HepG2 (cell line): ENCODE results near the gene C4BPA. TPM values are rescaled to one million over a fixed set of nuclear protein-coding genes. Genes with fewer than 3 reads are reported as not detected.
A peak's percentile ranks its signal among the peaks of the same experiment; 100 is the strongest.

Experiments used
- ARNTL ChIP-seq: sonication (generic); formaldehyde crosslinking; IDR thresholded peaks from 2 replicates; pipeline ENCODE4 v1.4.0; 2020; ENCODE audit warnings: mild to moderate bottlenecking, missing genetic modification reagents
- CCDC6 ChIP-seq: sonication (generic); formaldehyde crosslinking; IDR thresholded peaks from 2 replicates; pipeline ENCODE4 v1.8.1; 2022; ENCODE audit warnings: mild to moderate bottlenecking, missing genetic modification reagents, moderate library complexity
- HOXA7 ChIP-seq: sonication (generic); formaldehyde crosslinking; IDR thresholded peaks from 2 replicates; pipeline ENCODE4 v1.8.1; 2022; ENCODE audit warnings: mild to moderate bottlenecking, missing genetic modification reagents, moderate library complexity
- MEIS2 ChIP-seq: sonication (generic); formaldehyde crosslinking; IDR thresholded peaks from 2 replicates; pipeline ENCODE4 v1.9.0; 2021; ENCODE audit warnings: mild to moderate bottlenecking, missing genetic modification reagents
- PHF21A ChIP-seq: sonication (generic); formaldehyde crosslinking; IDR thresholded peaks from 2 replicates; pipeline ENCODE4 v1.5.0; 2020; ENCODE audit warnings: mild to moderate bottlenecking, missing genetic modification reagents
- POLR2AphosphoS2 ChIP-seq: IDR thresholded peaks from 2 replicates; pipeline ENCODE4 v1.6.1; 2011; ENCODE audit warnings: low read depth, low read length, improper control_type of control experiment
- SIX4 ChIP-seq: sonication (generic); formaldehyde crosslinking; IDR thresholded peaks from 2 replicates; pipeline ENCODE4 v1.4.0; 2020; ENCODE audit warnings: missing genetic modification reagents
- STAT5B ChIP-seq: sonication (generic); formaldehyde crosslinking; IDR thresholded peaks from 2 replicates; pipeline ENCODE4 v1.4.0; 2020; ENCODE audit warnings: missing genetic modification reagents
- ZHX2 ChIP-seq, 2 experiments: sonication (generic) in 1 of 2; formaldehyde crosslinking in 1 of 2; IDR thresholded peaks; 2 replicates each; pipeline versions ENCODE4 v1.6.1 to v1.9.0; 2014 to 2022; ENCODE audit warnings: antibody characterized with exemption in 1 of 2, borderline replicate concordance in 1 of 2, inconsistent platforms in 1 of 2, low read depth in 1 of 2, missing genetic modification reagents in 1 of 2
- ZNF333 ChIP-seq: sonication (generic); formaldehyde crosslinking; IDR thresholded peaks from 2 replicates; pipeline ENCODE4 v1.4.0; 2020; ENCODE audit warnings: mild to moderate bottlenecking, missing genetic modification reagents, borderline replicate concordance
- ZNF350 ChIP-seq: sonication (generic); formaldehyde crosslinking; IDR thresholded peaks from 2 replicates; pipeline ENCODE4 v1.4.0; 2020; ENCODE audit warnings: mild to moderate bottlenecking, low read depth, missing genetic modification reagents, borderline replicate concordance
- ZNF512 ChIP-seq: sonication (generic); formaldehyde crosslinking; IDR thresholded peaks from 2 replicates; pipeline ENCODE4 v1.4.0; 2020; ENCODE audit warnings: mild to moderate bottlenecking, missing genetic modification reagents
- ZNF549 ChIP-seq: sonication (generic); formaldehyde crosslinking; IDR thresholded peaks from 2 replicates; pipeline ENCODE4 v1.5.0; 2020; ENCODE audit warnings: missing genetic modification reagents
- ZNF878 ChIP-seq: sonication (generic); formaldehyde crosslinking; IDR thresholded peaks from 2 replicates; pipeline ENCODE4 v1.8.1; 2023; ENCODE audit warnings: mild to moderate bottlenecking, missing genetic modification reagents, moderate library complexity
- polyA plus RNA-seq, 8 experiments: library from polyadenylated mRNA; depleted of rRNA in 3 of 8; stranded (reverse) in 7 of 8; unstranded in 1 of 8; fragments of >200 nt; fragmentation: Illumina TruSeq in 4 of 8; extraction: Trizol in 4 of 8; gene quantifications; 2 replicates each; pipeline versions ENCODE4 v1.2.1 to v1.2.3, GENCODE V29; 2011 to 2016; ENCODE audit warnings: low read depth in 4 of 8, missing spikeins in 1 of 8, mixed read lengths in 1 of 8; ENCODE audit not compliant: insufficient read depth in 1 of 8
- total RNA-seq, 5 experiments: library from RNA; depleted of rRNA; stranded (reverse); fragments of >200 nt; fragmentation: Illumina TruSeq; extraction: Trizol; gene quantifications; 2 replicates each; pipeline ENCODE4 v1.2.3, GENCODE V29; 2016; ENCODE audit warnings: low read depth in 1 of 5
- TF ChIP-seq, protein P1 (sequence below): sonication (generic); formaldehyde crosslinking; IDR thresholded peaks from 2 replicates; pipeline ENCODE4 v1.5.1; 2020; ENCODE audit warnings: missing genetic modification reagents, mild to moderate bottlenecking, borderline replicate concordance
- TF ChIP-seq, protein P2 (sequence below): sonication (generic); formaldehyde crosslinking; IDR thresholded peaks from 2 replicates; pipeline ENCODE4 v1.8.0; 2022; ENCODE audit warnings: missing genetic modification reagents, mild to moderate bottlenecking, moderate library complexity, borderline replicate concordance

The C4BPA gene
- total and polyA plus RNA-seq, 2 of the 13 experiments (the other 11 are each of a cell fraction or from before 2014, with no cell fraction given), result 32.1 to 60.1 TPM

GRCh38 chr1:207152792-207153468, 48.9 kb downstream of the C4BPA start (continued):
- TF ChIP-seq ZHX2 (IDR thresholded peaks at IDR 0.05; ENCODE audit: low read depth) (no peak), ZHX2 (CRISPR knock-in tag; IDR thresholded peaks at IDR 0.05; ENCODE audit: borderline replicate concordance) (no peak), ZNF549 (CRISPR knock-in tag) (no peak), ZNF878 (CRISPR knock-in tag) (0 out of 2 replicates have a peak, but pooled peaks have one; percentile 57), ZNF350 (CRISPR knock-in tag) (peak; percentile 50; the same call in 1 of the 2 replicates), SIX4 (peak; percentile 46; the same call in 1 of the 2 replicates), HOXA7 (CRISPR knock-in tag) (no peak), MEIS2 (no peak), ZNF512 (no peak; the same call in 1 of the 2 replicates), ARNTL (CRISPR knock-in tag) (no peak), POLR2AphosphoS2 (no peak), STAT5B (CRISPR knock-in tag) (no peak), PHF21A (CRISPR knock-in tag) (no peak), CCDC6 (CRISPR knock-in tag) (0 out of 2 replicates have a peak, but pooled peaks have one; percentile 42), ZNF333 (CRISPR knock-in tag) (no peak)
- TF ChIP-seq, protein P1, sequence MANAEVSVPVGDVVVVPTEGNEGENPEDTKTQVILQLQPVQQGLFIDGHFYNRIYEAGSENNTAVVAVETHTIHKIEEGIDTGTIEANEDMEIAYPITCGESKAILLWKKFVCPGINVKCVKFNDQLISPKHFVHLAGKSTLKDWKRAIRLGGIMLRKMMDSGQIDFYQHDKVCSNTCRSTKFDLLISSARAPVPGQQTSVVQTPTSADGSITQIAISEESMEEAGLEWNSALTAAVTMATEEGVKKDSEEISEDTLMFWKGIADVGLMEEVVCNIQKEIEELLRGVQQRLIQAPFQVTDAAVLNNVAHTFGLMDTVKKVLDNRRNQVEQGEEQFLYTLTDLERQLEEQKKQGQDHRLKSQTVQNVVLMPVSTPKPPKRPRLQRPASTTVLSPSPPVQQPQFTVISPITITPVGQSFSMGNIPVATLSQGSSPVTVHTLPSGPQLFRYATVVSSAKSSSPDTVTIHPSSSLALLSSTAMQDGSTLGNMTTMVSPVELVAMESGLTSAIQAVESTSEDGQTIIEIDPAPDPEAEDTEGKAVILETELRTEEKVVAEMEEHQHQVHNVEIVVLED (CRISPR knock-in tag), result no peak
- TF ChIP-seq, protein P2, sequence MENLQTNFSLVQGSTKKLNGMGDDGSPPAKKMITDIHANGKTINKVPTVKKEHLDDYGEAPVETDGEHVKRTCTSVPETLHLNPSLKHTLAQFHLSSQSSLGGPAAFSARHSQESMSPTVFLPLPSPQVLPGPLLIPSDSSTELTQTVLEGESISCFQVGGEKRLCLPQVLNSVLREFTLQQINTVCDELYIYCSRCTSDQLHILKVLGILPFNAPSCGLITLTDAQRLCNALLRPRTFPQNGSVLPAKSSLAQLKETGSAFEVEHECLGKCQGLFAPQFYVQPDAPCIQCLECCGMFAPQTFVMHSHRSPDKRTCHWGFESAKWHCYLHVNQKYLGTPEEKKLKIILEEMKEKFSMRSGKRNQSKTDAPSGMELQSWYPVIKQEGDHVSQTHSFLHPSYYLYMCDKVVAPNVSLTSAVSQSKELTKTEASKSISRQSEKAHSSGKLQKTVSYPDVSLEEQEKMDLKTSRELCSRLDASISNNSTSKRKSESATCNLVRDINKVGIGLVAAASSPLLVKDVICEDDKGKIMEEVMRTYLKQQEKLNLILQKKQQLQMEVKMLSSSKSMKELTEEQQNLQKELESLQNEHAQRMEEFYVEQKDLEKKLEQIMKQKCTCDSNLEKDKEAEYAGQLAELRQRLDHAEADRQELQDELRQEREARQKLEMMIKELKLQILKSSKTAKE (CRISPR knock-in tag), result no peak
